HG02884 (cell line): ENCODE measurements around the gene CFH.
"Not testable (repeated sequence)": the region's sequence is repeated elsewhere in the genome, so short reads cannot be mapped to it uniquely, and the experiment has no call there.

Experiments used
- ATAC-seq: cut with Tn5 transposase; IDR thresholded peaks from one replicate; pipeline ENCODE4 v1.9.1; 2021; ENCODE audit warnings: mild to moderate bottlenecking, moderate library complexity; ENCODE audit not compliant: unreplicated experiment

The CFH gene

GRCh38 chr1:196661345-196661744 is 9.5 kb downstream of the CFH start:
- ATAC-seq, result no peak

DNA sequence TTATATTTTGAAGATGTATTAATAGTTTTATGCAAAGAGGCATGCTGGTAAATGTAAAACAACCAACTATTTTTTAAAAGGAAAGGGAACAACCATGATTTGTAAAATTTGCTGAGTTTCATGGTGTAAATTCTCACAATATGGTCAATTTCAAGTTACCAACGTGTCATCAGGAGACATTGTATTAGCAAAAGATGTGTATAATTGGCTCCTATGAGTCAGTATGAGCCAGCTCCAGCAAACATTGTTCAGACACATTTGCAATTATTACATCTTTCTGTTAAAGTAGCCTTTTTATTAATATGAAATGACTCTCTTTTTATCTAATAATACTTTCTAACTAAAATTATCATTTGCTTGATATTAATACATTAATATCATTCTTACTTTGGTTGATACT is 15.3 kb downstream of the CFH start:
- no peak for ATAC-seq

GRCh38 chr1:196669051-196669450 is 17.2 kb downstream of the CFH start:
- no peak for ATAC-seq

DNA sequence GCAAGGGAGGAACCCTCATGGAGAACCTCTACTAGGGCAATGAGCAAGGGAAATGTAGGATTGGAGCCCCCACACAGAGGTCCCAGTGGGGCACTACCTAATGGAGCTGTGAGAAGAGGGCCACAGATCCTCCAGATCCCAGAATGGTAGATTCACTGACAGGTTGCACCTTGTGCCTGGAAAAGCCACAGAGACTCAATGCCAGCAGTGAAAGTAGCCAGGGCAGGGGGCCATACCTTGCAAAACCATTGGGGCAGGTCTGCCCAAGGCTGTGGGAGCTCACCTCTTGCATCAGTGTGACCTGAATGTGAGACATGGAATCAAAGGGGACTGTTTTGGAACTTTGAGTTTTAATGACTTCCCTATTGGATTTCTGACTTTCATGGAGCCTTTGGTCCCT is 17.9 kb downstream of the CFH start:
- ATAC-seq, result no peak

DNA sequence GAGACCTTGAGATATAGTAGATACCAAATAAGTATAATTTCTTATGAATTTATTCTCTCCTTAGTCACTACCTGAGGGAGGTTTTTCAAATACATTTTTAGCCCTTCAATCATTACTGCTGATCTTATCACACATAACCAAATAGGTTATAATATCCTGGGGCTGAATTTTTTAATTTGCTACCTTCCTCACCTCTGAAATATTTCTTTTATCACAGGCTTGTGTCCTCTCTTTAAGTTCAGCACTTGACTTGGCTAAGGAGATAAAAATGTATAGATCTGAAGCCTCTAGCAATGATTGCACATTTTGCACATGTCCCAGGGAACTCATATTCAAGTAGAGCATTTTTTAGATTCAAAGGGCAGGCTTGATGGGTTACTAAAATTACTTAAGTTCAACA is 23.1 kb downstream of the CFH start:
- ATAC-seq, result no peak

- ATAC-seq, result no peak
These were observed 26.1 kb downstream of the CFH start for GRCh38 chr1:196677781-196678509.

DNA sequence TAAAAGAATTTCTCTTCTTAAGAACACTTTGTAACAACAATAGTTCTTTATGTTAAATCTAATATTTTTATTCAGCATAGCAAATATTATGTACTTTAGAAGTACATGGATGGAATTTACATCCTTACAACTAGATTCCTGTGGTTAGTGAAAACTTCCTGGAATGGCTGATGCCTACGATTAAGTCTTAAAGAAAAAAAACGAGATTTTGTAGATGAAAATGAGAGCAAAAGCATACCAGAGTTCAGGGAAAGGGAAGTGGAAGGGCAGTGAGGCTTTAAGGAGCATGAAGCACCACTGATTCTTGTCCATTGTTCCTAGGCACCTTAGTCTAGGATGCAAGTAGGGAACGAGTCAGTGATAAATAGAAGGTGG is 26.7 kb downstream of the CFH start:
- ATAC-seq, result no peak

DNA sequence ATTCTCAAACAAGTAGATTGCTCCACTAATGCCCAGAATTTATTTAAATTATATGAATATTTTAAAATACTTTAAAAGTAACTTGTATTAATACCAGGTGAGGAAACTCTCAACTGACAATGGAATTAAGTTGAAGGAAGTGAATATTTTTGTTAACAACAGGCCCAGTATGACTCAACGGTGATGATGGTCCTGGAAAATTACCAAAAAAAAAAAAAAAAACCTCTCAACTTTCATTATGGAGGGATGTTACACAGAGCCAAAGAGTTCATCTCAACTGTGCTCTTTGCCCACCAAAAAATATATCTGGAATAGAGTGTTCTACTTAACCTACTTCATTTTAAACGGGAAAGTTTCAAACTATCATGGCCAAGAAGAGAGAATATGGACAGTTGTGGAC is 28.3 kb downstream of the CFH start:
- no peak for ATAC-seq

DNA sequence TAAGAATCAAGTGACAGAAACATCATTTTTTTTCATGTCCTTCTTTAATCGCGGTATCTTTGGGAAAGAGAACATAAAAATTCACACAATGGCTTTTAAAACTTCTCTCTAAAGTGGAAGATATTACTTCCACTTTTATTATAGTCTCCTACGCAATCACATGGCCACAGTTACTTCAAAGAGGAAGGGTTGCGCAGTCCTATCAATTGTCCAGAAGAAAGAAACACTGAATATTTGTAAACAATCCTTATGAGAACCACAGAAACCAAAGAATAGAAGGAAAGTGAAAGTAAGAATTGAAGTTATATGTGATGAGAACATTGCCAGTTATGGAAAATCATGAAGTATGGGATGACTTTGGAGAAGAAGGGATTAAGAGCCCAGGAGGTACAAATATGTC is 32.6 kb downstream of the CFH start:
- no peak for ATAC-seq

DNA sequence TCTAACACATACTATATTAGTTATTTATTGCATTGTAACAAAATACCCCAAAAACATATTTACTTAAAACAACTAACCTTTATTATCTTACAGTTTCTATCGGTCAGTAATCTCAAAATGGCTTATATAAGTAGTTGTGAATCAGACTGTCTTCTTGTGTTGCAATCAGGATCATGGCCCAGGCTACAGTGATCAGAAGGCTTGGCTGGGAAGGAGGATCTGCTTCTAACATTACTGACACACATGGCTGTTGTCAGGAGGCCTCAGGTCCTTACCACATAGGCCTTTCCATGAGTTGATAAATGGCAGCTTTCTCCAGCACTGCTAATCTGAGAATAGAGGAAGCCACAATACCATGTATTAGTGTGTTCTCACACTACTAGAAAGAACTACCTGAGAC is 33.7 kb downstream of the CFH start:
- no peak for ATAC-seq

DNA sequence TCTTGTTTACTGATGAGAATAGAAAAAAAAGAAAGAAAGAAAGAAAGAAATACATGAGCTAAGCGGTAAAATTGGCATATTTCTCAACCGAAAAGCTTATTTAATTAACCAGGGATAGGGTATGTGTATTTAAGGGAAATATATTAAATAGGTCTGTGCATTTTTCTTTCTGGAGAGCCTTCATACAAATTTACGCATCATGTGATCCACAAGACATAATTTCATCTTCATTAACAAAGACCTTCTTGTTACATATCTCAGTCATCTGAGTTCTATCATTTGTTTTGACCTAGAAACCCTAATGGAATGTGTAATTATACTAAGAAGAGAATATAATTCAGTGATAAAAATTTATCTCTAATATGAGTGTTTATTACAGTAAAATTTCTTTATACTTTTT is 37.2 kb downstream of the CFH start:
- no peak for ATAC-seq

DNA sequence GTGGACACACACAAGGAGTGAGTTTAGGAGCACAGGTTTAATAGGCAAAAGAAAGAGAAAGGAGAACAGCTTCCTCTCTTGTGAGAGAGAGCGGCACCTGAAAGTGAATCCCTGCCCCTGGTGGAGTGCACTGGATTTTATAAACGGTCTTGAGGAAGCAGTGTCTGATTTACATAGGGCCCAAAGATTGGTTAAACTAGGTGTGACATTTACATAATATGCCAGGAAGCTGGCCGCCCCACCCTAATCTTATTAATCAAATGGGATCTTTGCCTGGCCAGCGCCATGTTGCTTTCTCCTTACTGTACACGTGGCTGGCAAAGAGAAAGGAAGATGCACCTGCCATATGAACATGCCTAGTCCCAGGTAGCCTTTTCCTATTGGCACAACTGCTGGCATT is 38.7 kb downstream of the CFH start:
- ATAC-seq, result no peak

- no peak for ATAC-seq
These were observed 47.1 kb downstream of the CFH start for GRCh38 chr1:196698993-196699392.

DNA sequence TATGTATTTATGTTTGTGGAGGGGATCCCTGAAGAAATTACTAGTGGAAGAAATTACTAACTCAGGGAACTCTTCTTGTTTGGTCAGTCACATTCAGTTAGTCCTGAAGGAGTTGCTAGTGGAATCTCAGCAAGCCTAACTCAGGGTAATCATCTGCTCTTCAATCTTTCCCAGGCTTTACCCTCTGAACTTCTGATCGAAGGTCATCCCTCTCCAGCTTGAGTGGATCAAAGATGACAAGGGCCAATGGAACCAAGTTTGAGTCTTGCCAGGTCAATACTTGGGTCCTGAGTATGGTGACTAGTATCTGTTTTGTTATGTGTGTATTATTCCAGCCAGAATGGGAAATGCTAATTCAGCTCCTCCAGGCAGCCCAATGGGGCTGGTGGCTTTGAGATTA is 49.3 kb downstream of the CFH start:
- no peak for ATAC-seq

DNA sequence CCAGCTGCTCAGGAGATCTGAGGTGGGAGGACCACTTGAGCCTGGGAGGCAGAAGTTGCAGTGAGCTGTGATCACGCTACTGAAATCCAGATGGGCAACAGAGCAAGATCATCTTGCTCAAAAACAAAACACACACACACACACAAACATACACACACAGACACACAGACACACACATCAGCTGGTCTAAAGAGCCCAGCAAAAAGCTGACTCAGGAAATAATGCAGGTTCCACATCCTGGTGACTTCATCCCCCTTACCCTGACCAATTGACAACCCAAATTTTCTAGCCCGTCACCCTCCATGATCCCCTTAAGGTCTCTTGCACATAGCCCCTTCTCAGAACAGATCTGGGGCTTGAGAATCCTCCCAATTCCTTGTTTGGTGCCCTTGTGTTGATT is 58.0 kb downstream of the CFH start:
- ATAC-seq, result not testable (repeated sequence)

- ATAC-seq, result no peak
These were observed 66.0 kb downstream of the CFH start for GRCh38 chr1:196717868-196718267.

GRCh38 chr1:196723325-196724185 is 71.7 kb downstream of the CFH start:
- peak; percentile 98 for ATAC-seq

- no peak for ATAC-seq
These were observed 80.7 kb downstream of the CFH start for GRCh38 chr1:196732526-196732925.

- no peak for ATAC-seq
These were observed 81.5 kb downstream of the CFH start for GRCh38 chr1:196733091-196733970.

DNA sequence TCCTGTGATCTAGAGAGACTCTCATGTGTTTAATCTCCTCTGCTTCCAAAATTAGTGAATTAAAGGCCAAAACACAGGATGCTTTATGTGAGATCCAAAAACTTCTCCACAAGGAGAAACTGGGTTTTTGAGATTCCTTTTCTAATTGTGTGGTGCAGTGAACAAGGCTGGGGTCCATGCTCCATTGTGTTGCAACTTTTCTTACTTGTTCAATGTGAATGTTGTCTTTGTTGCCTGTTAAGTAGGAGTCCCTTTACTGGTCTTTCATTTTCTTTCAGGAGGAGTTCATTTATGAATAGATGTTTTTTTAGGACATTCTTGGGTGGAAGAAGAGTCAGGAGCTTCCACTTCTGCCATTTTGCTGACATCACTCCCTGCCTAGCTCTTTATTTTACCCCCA is 82.2 kb downstream of the CFH start:
- no peak for ATAC-seq

GRCh38 chr1:196734460-196734859 is 82.6 kb downstream of the CFH start:
- no peak for ATAC-seq
